ENCODE data around the gene CHMP1A. TPM values are rescaled to one million over a fixed set of nuclear protein-coding genes. Genes with fewer than 3 reads are reported as not detected.

Gene CHMP1A
- total RNA-seq (60.9 and 66.2 TPM in 2 replicates), polyA plus RNA-seq (61.0 and 65.3 TPM in 2 replicates), polyA minus RNA-seq (ENCODE audit: low replicate concordance) (102 and 107 TPM in 2 replicates)
- 67.5 and 85.5 TPM in 2 replicates for polyA plus RNA-seq (2012)

- H3K4me2 ChIP-seq (ENCODE audit: extremely low read depth, insufficient read depth, low read length): peak within 1 kb of the TSS; percentile 83
- H3K9me3 ChIP-seq (ENCODE audit: control insufficient read depth, insufficient read depth, low read depth, low read length): no peaks in the 10 kb centered on the region
- DNase-seq (ENCODE audit: low read depth in 2 of 2): peak; percentile 72 to 84
- H3K36me3 ChIP-seq (ENCODE audit: control insufficient read depth, insufficient read depth, low read length): peaks cover 2% of the 10 kb centered on the region
- peak within 1 kb of the TSS; percentile 95 for H3K9ac ChIP-seq (ENCODE audit: insufficient read depth, low read length)
- peaks cover 47% of the 10 kb centered on the region for H3K79me2 ChIP-seq (ENCODE audit: control insufficient read depth, insufficient read depth, low read length)
- peak within 1 kb of the TSS; percentile 91 for H2AFZ ChIP-seq (ENCODE audit: low read length)
- H3K4me1 ChIP-seq (ENCODE audit: control insufficient read depth, extremely low read depth, insufficient read depth, low read length): peaks cover 4% of the 10 kb centered on the region
- H4K20me1 ChIP-seq (ENCODE audit: control insufficient read depth, extremely low read depth, insufficient read depth, low read length): no peaks in the 10 kb centered on the region
- no peaks in the 10 kb centered on the region for H3K27me3 ChIP-seq (ENCODE audit: control insufficient read depth, insufficient read depth, low read length)
- peak within 1 kb of the TSS; percentile 91 for H3K27ac ChIP-seq (ENCODE audit: insufficient read depth, low read length)
- TF ChIP-seq, protein P1, sequence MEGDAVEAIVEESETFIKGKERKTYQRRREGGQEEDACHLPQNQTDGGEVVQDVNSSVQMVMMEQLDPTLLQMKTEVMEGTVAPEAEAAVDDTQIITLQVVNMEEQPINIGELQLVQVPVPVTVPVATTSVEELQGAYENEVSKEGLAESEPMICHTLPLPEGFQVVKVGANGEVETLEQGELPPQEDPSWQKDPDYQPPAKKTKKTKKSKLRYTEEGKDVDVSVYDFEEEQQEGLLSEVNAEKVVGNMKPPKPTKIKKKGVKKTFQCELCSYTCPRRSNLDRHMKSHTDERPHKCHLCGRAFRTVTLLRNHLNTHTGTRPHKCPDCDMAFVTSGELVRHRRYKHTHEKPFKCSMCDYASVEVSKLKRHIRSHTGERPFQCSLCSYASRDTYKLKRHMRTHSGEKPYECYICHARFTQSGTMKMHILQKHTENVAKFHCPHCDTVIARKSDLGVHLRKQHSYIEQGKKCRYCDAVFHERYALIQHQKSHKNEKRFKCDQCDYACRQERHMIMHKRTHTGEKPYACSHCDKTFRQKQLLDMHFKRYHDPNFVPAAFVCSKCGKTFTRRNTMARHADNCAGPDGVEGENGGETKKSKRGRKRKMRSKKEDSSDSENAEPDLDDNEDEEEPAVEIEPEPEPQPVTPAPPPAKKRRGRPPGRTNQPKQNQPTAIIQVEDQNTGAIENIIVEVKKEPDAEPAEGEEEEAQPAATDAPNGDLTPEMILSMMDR (conservative IDR thresholded peaks at IDR 0.05 in 1 of 2, IDR thresholded peaks at IDR 0.05 in 1 of 2; ENCODE audit: low read depth in 1 of 2, low read length in 2 of 2): no peak
- no peak for TF ChIP-seq EZH2 (IDR thresholded peaks at IDR 0.05; ENCODE audit: low read length, missing control alignments)
- H3K4me3 ChIP-seq (replicated peaks in 1 of 4; ENCODE audit: control extremely low read depth in 1 of 4, insufficient read depth in 1 of 4, low read depth in 3 of 4, low read length in 4 of 4): peak within 1 kb of the TSS; percentile 70 to 92 (median 81)
These were observed at the start of gene CHMP1A, which contains the start of gene SPATA33 for GRCh38 chr16:89657442-89658220. TSS of gene CHMP1A (minus strand) at chr16:89657708. CDS start at chr16:89657588, 120 bp downstream. TSS of gene SPATA33 (plus strand) at chr16:89657836. CDS start at chr16:89657912, 76 bp downstream.

DNA sequence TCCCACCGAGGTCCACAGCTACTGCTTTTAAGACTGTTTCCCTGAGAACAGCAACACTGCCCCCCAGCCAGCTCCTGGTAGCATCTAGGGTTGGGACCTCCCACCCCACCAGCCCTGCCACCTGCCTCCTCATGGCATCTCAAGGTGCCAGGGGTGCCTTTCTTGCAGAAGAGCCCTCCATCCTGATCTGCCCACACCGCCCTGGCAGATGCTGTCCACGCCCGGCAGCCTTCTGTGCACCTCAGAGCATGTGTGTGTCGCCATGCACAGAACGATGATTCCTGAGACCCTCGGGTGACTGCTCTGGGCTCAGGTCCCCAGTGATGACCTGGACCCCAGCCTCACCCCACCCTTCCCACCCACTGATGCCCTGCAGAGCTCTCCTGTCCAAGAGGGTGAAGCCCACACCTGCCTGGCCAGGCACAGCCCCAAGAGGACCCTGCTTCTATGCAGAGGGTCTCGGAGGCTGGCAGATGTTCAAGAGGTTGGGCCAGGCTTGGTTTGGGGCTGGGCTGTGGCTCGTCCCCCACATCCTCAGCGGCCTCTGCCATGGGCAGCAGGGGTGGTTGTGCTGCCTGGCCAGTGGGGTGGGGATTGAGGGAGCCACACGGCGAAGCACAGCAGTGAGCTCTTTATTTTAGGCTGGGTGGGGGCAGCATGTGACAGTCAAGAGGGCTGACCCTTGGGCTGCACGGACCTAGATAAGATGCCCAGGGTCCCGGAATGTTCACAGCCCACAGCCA, 49.2 kb upstream of the CHMP1A start:
- H3K4me2 ChIP-seq (ENCODE audit: extremely low read depth, insufficient read depth, low read length): no peak overlapping the region
- no peak for DNase-seq (ENCODE audit: low read depth in 2 of 2)
- no peaks in the 10 kb centered on the region for H4K20me1 ChIP-seq (ENCODE audit: control insufficient read depth, extremely low read depth, insufficient read depth, low read length)
- H3K9me3 ChIP-seq (ENCODE audit: control insufficient read depth, insufficient read depth, low read depth, low read length): no peaks in the 10 kb centered on the region
- peaks cover 3% of the 10 kb centered on the region for H3K4me1 ChIP-seq (ENCODE audit: control insufficient read depth, extremely low read depth, insufficient read depth, low read length)
- H3K4me3 ChIP-seq (replicated peaks in 1 of 4; ENCODE audit: control extremely low read depth in 1 of 4, insufficient read depth in 1 of 4, low read depth in 3 of 4, low read length in 4 of 4): no peak overlapping the region
- TF ChIP-seq, protein P1 (conservative IDR thresholded peaks at IDR 0.05 in 1 of 2, IDR thresholded peaks at IDR 0.05 in 1 of 2; ENCODE audit: low read depth in 1 of 2, low read length in 2 of 2): no peak
- TF ChIP-seq EZH2 (IDR thresholded peaks at IDR 0.05; ENCODE audit: low read length, missing control alignments): no peak
- no peaks in the 10 kb centered on the region for H3K79me2 ChIP-seq (ENCODE audit: control insufficient read depth, insufficient read depth, low read length)
- no peak overlapping the region for H3K9ac ChIP-seq (ENCODE audit: insufficient read depth, low read length)
- H3K27ac ChIP-seq (ENCODE audit: insufficient read depth, low read length): no peak overlapping the region
- no peak overlapping the region for H2AFZ ChIP-seq (ENCODE audit: low read length)
- no peaks in the 10 kb centered on the region for H3K27me3 ChIP-seq (ENCODE audit: control insufficient read depth, insufficient read depth, low read length)
- peaks cover 4% of the 10 kb centered on the region for H3K36me3 ChIP-seq (ENCODE audit: control insufficient read depth, insufficient read depth, low read length)

DNA sequence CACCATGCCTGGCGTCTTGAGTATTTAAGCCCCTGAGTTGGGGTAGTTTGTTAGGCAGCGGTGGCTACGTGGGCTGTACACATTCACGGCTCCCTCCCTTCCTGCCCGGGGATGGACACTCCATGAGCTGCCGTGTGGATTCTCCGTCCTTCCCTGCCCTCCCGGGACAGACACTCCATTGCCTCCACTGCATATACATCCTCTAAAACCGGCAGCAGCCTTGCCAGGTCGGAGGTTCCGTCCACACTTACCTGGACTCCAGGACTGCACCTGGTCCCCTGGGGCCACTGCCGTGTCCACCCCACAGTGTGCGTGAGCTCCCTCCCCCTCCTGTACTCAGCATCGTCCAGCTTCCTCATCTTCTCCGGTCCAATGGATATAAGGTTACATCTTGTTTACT, 47.5 kb upstream of the CHMP1A start:
- H2AFZ ChIP-seq (ENCODE audit: low read length): no peak overlapping the region
- peaks cover 9% of the 10 kb centered on the region for H3K4me1 ChIP-seq (ENCODE audit: control insufficient read depth, extremely low read depth, insufficient read depth, low read length)
- no peak overlapping the region for H3K9ac ChIP-seq (ENCODE audit: insufficient read depth, low read length)
- H3K79me2 ChIP-seq (ENCODE audit: control insufficient read depth, insufficient read depth, low read length): no peaks in the 10 kb centered on the region
- no peaks in the 10 kb centered on the region for H3K9me3 ChIP-seq (ENCODE audit: control insufficient read depth, insufficient read depth, low read depth, low read length)
- no peaks in the 10 kb centered on the region for H3K27me3 ChIP-seq (ENCODE audit: control insufficient read depth, insufficient read depth, low read length)
- no peak for TF ChIP-seq EZH2 (IDR thresholded peaks at IDR 0.05; ENCODE audit: low read length, missing control alignments)
- TF ChIP-seq, protein P1 (conservative IDR thresholded peaks at IDR 0.05 in 1 of 2, IDR thresholded peaks at IDR 0.05 in 1 of 2; ENCODE audit: low read depth in 1 of 2, low read length in 2 of 2): no peak
- H3K36me3 ChIP-seq (ENCODE audit: control insufficient read depth, insufficient read depth, low read length): no peaks in the 10 kb centered on the region
- no peak for DNase-seq (ENCODE audit: low read depth in 2 of 2)
- H3K27ac ChIP-seq (ENCODE audit: insufficient read depth, low read length): no peak overlapping the region
- no peak overlapping the region for H3K4me2 ChIP-seq (ENCODE audit: extremely low read depth, insufficient read depth, low read length)
- no peak overlapping the region for H3K4me3 ChIP-seq (replicated peaks in 1 of 4; ENCODE audit: control extremely low read depth in 1 of 4, insufficient read depth in 1 of 4, low read depth in 3 of 4, low read length in 4 of 4)
- H4K20me1 ChIP-seq (ENCODE audit: control insufficient read depth, extremely low read depth, insufficient read depth, low read length): no peaks in the 10 kb centered on the region
